ENCODE data around the gene ZNF846. TPM values are rescaled to one million over a fixed set of nuclear protein-coding genes. Genes with fewer than 3 reads are reported as not detected.
A peak's percentile ranks its signal among the peaks of the same experiment; 100 is the strongest.

The ZNF846 gene
- total and polyA plus RNA-seq, 9 of the 15 experiments (the other 6 are each of a cell fraction or from before 2014, with no cell fraction given): 4.1 to 8.7 (median 7.8) TPM

DNA sequence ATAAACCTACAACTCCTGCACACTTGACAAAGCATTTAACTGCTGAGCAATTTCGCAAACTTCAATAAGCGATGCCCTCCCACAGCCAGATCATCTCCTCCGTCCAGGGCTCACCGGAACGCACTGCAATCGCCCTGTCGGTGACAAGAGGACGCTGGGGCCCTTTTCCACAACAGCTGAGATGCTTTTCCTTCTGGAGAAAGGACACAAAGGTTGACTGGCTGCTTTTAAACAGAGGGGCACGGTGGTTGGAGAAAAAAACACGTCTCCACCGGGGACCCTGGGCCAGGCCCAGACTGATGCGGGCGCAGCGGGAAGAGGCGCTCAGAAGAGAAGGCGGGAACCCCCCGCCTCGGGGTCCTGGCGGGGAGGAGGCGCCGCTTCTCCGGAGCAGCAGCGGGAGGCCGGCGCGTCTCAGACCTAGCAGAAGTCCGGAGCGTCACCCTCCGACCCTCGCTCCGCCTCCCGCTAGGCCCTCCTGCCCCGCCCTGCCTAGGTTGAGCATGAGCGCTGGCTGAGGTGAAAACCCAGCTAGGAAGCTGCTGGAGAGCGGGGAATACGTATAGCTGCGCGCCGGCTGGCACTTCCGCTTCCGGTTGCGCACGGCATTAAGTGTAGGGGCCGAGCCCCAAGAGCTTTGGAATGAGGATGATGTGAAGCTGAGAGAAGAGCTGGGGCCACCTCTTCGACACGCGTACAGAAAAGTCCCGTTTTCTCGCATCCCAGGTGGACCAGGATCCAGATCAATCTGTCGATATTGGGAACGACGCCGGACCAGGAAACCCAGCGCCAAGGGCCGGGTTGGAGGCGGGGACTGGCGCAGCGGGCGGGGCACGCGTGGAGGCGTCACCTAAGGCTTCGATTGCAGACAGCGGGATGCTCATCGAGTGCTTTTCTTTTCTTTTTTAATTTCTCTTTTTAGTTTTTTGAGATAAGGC lies at the start of gene ZNF846 (continued):
- TF ChIP-seq PHF8 (IDR thresholded peaks at IDR 0.05; ENCODE audit: borderline replicate concordance, low read length): peak; percentile 78; the same call in 1 of the 2 replicates
- TF ChIP-seq ZNF121 (CRISPR knock-in tag; conservative IDR thresholded peaks at IDR 0.05): no peak
- TF ChIP-seq TARDBP (IDR thresholded peaks at IDR 0.05): 0 out of 2 replicates have a peak, but pooled peaks have one; percentile 11
- no peak for TF ChIP-seq KAT2B (IDR thresholded peaks at IDR 0.05; ENCODE audit: low read depth, low read length)
- TF ChIP-seq, protein P1, sequence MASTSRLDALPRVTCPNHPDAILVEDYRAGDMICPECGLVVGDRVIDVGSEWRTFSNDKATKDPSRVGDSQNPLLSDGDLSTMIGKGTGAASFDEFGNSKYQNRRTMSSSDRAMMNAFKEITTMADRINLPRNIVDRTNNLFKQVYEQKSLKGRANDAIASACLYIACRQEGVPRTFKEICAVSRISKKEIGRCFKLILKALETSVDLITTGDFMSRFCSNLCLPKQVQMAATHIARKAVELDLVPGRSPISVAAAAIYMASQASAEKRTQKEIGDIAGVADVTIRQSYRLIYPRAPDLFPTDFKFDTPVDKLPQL (IDR thresholded peaks at IDR 0.05; ENCODE audit: extremely low read depth, insufficient read length): no peak
- TF ChIP-seq LARP7 (IDR thresholded peaks at IDR 0.05): peak; percentile 60; the same call in 1 of the 2 replicates
- 0 out of 2 replicates have a peak, but pooled peaks have one; percentile 21 for TF ChIP-seq NFIC (IDR thresholded peaks at IDR 0.05)
- 0 out of 2 replicates have a peak, but pooled peaks have one; percentile 63 for TF ChIP-seq ZKSCAN1 (IDR thresholded peaks at IDR 0.05; ENCODE audit: low read depth, low read length)
- TF ChIP-seq, protein P2, sequence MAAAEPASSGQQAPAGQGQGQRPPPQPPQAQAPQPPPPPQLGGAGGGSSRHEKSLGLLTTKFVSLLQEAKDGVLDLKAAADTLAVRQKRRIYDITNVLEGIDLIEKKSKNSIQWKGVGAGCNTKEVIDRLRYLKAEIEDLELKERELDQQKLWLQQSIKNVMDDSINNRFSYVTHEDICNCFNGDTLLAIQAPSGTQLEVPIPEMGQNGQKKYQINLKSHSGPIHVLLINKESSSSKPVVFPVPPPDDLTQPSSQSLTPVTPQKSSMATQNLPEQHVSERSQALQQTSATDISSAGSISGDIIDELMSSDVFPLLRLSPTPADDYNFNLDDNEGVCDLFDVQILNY (CRISPR knock-in tag; IDR thresholded peaks at IDR 0.05): no peak
- TF ChIP-seq, protein P3, sequence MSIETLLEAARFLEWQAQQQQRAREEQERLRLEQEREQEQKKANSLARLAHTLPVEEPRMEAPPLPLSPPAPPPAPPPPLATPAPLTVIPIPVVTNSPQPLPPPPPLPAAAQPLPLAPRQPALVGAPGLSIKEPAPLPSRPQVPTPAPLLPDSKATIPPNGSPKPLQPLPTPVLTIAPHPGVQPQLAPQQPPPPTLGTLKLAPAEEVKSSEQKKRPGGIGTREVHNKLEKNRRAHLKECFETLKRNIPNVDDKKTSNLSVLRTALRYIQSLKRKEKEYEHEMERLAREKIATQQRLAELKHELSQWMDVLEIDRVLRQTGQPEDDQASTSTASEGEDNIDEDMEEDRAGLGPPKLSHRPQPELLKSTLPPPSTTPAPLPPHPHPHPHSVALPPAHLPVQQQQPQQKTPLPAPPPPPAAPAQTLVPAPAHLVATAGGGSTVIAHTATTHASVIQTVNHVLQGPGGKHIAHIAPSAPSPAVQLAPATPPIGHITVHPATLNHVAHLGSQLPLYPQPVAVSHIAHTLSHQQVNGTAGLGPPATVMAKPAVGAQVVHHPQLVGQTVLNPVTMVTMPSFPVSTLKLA (conservative IDR thresholded peaks at IDR 0.05): peak; percentile 66 to 87
- TF ChIP-seq, protein P4, sequence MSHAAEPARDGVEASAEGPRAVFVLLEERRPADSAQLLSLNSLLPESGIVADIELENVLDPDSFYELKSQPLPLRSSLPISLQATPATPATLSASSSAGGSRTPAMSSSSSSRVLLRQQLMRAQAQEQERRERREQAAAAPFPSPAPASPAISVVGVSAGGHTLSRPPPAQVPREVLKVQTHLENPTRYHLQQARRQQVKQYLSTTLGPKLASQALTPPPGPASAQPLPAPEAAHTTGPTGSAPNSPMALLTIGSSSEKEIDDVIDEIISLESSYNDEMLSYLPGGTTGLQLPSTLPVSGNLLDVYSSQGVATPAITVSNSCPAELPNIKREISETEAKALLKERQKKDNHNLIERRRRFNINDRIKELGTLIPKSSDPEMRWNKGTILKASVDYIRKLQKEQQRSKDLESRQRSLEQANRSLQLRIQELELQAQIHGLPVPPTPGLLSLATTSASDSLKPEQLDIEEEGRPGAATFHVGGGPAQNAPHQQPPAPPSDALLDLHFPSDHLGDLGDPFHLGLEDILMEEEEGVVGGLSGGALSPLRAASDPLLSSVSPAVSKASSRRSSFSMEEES (CRISPR knock-in tag; IDR thresholded peaks at IDR 0.05): no peak
- peak; percentile 58; the same call in 1 of the 2 replicates for TF ChIP-seq JUND (IDR thresholded peaks at IDR 0.05; ENCODE audit: borderline replicate concordance, low read depth, low read length)
- peak; percentile 62; the same call in 1 of the 3 replicates for TF ChIP-seq JUND (tag; IDR thresholded peaks at IDR 0.05; ENCODE audit: borderline replicate concordance, low read depth, low read length)
- TF ChIP-seq FOXM1 (IDR thresholded peaks at IDR 0.05; ENCODE audit: low read depth): 0 out of 2 replicates have a peak, but pooled peaks have one; percentile 5
- TF ChIP-seq FOXM1 (CRISPR knock-in tag; IDR thresholded peaks at IDR 0.05; ENCODE audit: low read depth): no peak
- TF ChIP-seq, protein P5, sequence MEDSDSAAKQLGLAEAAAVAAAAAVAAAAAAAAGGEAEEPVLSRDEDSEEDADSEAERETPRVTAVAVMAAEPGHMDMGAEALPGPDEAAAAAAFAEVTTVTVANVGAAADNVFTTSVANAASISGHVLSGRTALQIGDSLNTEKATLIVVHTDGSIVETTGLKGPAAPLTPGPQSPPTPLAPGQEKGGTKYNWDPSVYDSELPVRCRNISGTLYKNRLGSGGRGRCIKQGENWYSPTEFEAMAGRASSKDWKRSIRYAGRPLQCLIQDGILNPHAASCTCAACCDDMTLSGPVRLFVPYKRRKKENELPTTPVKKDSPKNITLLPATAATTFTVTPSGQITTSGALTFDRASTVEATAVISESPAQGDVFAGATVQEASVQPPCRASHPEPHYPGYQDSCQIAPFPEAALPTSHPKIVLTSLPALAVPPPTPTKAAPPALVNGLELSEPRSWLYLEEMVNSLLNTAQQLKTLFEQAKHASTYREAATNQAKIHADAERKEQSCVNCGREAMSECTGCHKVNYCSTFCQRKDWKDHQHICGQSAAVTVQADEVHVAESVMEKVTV (CRISPR knock-in tag; IDR thresholded peaks at IDR 0.05): no peak
- TF ChIP-seq ZFP36 (IDR thresholded peaks at IDR 0.05; ENCODE audit: low read depth, low read length, partially characterized antibody): peak; percentile 18
- peak; percentile 43 for TF ChIP-seq BCOR (IDR thresholded peaks at IDR 0.05)
- TF ChIP-seq TCF7 (IDR thresholded peaks at IDR 0.05; ENCODE audit: borderline replicate concordance): 0 out of 2 replicates have a peak, but pooled peaks have one; percentile 66
- peak; percentile 61; the same call in 1 of the 2 replicates for TF ChIP-seq ELF2 (CRISPR knock-in tag; IDR thresholded peaks at IDR 0.05)
- TF ChIP-seq FOXK2 (conservative IDR thresholded peaks at IDR 0.05 in 1 of 2, IDR thresholded peaks at IDR 0.05 in 1 of 2; ENCODE audit: low read depth in 2 of 2): peak in 1 of 2 experiments; percentile 31; a peak in 1 of 4 replicates

Measured in K562 (cell line).